Measurements from ENCODE around the gene GABRB3.

DNA sequence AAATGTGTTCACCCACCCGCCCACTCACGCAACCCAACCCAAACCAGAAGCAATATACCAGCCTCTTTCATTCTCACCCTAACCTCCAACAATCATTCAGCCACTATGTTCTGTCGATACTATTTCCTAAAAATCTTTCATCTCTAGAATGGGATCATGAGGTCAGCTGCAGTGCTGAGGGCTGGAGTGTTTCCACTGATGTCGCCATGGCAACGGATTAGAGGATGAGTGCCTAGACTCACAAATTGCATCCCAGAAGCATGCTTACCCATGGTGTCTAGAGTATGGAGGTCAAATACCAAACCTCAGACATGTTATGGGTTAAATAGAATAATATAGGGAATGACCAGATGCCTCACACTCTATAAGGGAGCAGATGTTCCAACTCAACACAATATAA, 138.5 kb downstream of the GABRB3 start:
- no peak for TF ChIP-seq CTCF (IDR thresholded peaks at IDR 0.05; ENCODE audit: low read depth, low read length, poor library complexity, severe bottlenecking)
- TF ChIP-seq EZH2phosphoT487 (IDR thresholded peaks at IDR 0.05; ENCODE audit: borderline replicate concordance, low read length): no peak

Measured in DOHH2 (cell line).